HuH-7.5 (cell line): ENCODE data around the gene UBE3B.

Source experiments
- DNase-seq: peaks from one replicate; pipeline ENCODE4 v3.0.0; 2011; ENCODE audit warnings: low spot score

Gene UBE3B

GRCh38 chr12:109529691-109530640 lies 52.5 kb downstream of the UBE3B start:
- no peak for DNase-seq

GRCh38 chr12:109531411-109531810 lies 54.0 kb downstream of the UBE3B start:
- no peak for DNase-seq

- no peak for DNase-seq
Measured at GRCh38 chr12:109532721-109533486, 55.5 kb downstream of the UBE3B start.

GRCh38 chr12:109533487-109533740 lies 56.0 kb downstream of the UBE3B start:
- no peak for DNase-seq

- DNase-seq = no peak
Measured at GRCh38 chr12:109534456-109534855, 57.0 kb downstream of the UBE3B start.

- DNase-seq = no peak
Measured at GRCh38 chr12:109535231-109535862, 57.9 kb downstream of the UBE3B start.

GRCh38 chr12:109535863-109536250 lies 58.4 kb downstream of the UBE3B start:
- no peak for DNase-seq

- DNase-seq = no peak
Measured at GRCh38 chr12:109537136-109537535, 59.7 kb downstream of the UBE3B start.

GRCh38 chr12:109538191-109538863 lies 60.9 kb downstream of the UBE3B start:
- DNase-seq = no peak

GRCh38 chr12:109539508-109539907 lies 62.1 kb downstream of the UBE3B start:
- DNase-seq = no peak

- no peak for DNase-seq
Measured at GRCh38 chr12:109540526-109541412, 63.3 kb downstream of the UBE3B start.

- no peak for DNase-seq
Measured at GRCh38 chr12:109541413-109541726, 63.9 kb downstream of the UBE3B start.

- no peak for DNase-seq
Measured at GRCh38 chr12:109542014-109542413, 64.6 kb downstream of the UBE3B start.

- no peak for DNase-seq
Measured at GRCh38 chr12:109542876-109543275, 65.4 kb downstream of the UBE3B start.

- DNase-seq = no peak
Measured at GRCh38 chr12:109544955-109545531, 67.6 kb downstream of the UBE3B start.

GRCh38 chr12:109545826-109546225 lies 68.4 kb downstream of the UBE3B start:
- no peak for DNase-seq

- DNase-seq = no peak
Measured at GRCh38 chr12:109547286-109547685, 69.9 kb downstream of the UBE3B start.

- no peak for DNase-seq
Measured at GRCh38 chr12:109548258-109548657, 70.8 kb downstream of the UBE3B start.

- no peak for DNase-seq
Measured at GRCh38 chr12:109549613-109550270, 72.3 kb downstream of the UBE3B start.

GRCh38 chr12:109550281-109550680 lies 72.8 kb downstream of the UBE3B start:
- no peak for DNase-seq

GRCh38 chr12:109551108-109551507 lies 73.7 kb downstream of the UBE3B start:
- DNase-seq = no peak
